ENCODE data around the gene IFT172.

- no peak for TF ChIP-seq CTCF (conservative IDR thresholded peaks at IDR 0.05; ENCODE audit: low read depth in 2 of 2)
- no peak for TF ChIP-seq REST (IDR thresholded peaks at IDR 0.05; ENCODE audit: unreplicated experiment)
- no peak for TF ChIP-seq EZH2 (IDR thresholded peaks at IDR 0.05; ENCODE audit: low read depth, unreplicated experiment)
- TF ChIP-seq CREB1 (CRISPR knock-in tag; IDR thresholded peaks at IDR 0.05; ENCODE audit: low read depth) = no peak
- no peak for TF ChIP-seq STAT1 (IDR thresholded peaks at IDR 0.05; ENCODE audit: unreplicated experiment)
- TF ChIP-seq POLR2AphosphoS5 (IDR thresholded peaks at IDR 0.05; ENCODE audit: low read depth) = no peak
- no peak for TF ChIP-seq ZNF462 (CRISPR knock-in tag; IDR thresholded peaks at IDR 0.05)
- TF ChIP-seq EZH2phosphoT487 (IDR thresholded peaks at IDR 0.05; ENCODE audit: unreplicated experiment) = no peak
- no peak for TF ChIP-seq NANOG (IDR thresholded peaks at IDR 0.05; ENCODE audit: borderline replicate concordance)
Observed at GRCh38 chr2:27461118-27461517, 28.4 kb downstream of the IFT172 start.
